Ramos (cell line): ENCODE data around the gene ETV1.

Experiments
- in situ Hi-C: fragments of 300-500 bp; cut with MboI; formaldehyde crosslinking; loops from one replicate; pipeline ENCODE4 v1.14.3; 2022; ENCODE audit warnings: low sequenced_read_pairs; ENCODE audit not compliant: unreplicated experiment

Gene ETV1

DNA sequence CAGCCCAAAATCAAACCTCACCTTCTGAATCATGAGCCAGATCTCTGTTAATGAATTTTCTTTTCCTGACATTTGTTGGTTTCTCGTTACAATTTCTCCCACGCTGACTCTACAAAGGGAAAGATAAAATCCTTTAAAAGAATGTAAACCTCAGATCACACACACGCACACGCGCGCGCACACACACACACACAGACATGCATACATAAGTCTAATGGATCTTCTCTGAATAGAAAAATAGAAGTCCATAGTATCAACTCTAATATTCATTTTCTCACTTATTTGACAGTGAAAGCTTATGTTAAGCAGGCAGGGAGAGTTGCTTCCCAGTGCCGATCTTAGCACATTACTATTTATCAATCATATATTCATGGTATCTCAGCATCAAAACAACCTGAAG is 1.4 kb downstream of the ETV1 start:
- in situ Hi-C loops: no loop called here

DNA sequence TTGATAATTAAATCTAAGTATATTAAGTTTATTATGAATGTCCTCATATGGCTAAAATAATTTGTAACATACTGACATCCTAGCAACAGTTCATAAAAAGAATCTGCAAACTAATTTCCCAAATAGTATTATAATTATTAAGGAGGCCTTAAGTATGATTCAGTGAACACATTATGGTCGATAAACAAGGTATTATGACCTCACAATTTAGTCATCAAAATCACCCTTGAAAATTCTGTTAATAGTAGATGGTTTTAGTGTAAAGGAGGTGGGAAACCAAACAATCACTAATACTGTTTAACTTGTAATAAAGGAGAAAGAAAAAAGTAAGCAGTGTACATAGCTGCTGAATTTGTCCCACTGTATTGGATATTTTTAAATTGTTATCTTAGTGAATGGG is 2.1 kb downstream of the ETV1 start:
- in situ Hi-C loops: no loop called here

DNA sequence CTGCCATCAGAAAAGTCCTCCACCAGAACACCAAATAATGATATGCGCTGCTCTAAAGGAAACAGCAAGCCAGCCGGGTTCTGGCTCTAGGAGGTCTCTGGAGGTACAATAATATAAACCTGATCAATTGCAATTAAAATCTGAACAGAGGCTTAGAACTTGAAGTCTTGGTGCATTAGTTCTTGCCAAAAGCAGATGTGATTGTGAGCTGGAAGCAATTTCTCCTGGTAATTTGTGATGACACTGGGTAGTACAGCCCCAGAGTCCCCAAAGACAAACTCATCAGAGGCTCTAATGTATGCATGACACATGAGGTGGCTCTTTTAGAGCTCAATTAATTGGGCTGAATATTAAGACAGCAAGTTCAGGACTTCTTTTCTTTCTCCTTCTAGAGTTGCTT is 3.3 kb downstream of the ETV1 start:
- in situ Hi-C loops: no loop called here

DNA sequence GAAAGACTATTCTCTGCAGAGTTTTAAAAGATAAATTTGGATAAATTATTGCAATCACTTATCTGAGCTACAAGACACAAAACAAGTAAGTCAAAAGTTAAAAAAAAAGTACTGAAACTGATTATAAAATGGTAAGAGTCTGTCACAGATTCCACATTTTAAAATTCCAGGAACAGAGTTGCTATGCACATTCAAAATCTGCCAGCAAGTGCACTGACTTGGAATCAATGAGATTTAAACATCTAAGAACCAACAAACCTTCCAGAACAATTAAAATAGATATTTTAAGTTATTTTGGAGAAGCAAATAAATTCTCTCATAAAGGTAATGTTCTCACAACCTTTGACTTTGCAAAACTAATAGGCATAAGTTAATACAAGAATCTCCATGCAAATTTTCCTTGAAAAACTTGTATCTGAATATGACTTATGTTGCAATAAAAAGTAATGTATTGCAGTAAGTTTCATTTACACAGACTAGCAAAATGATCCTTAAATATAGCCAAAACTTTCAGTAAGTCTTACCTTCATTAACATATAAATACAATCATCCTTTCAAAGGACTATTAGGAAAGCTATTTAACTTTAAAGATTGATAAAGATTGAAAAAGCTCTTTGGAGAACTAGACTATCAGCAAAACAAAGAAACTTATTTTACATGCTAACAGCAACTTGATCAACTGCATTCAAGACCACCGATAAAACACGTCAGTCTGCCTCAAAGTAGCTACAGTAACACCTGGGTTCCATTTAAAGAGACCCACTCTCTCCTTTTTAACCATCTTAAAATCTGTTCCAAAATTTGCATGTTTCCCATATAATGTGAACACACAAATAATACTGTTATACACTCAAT is 4.4 kb downstream of the ETV1 start:
- in situ Hi-C loops: no loop called here

DNA sequence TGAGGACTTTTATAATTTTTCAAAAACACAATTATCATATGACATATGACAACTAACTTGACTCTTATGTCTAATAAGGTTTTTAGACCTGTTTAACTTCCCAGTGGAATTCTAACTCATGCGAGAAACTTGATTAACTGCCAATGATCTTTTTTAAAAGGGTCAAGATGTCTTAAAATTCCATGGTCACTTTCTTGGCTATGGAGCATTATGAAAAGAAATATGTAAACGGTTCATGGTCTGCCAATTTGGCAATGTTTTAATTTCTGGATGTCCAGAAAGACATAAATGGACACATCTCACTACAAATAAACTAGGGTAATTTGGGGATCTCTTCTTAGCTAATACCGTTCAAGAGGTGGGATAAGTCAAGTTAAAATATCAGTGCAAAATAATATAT is 5.4 kb downstream of the ETV1 start:
- in situ Hi-C loops: no loop called here

DNA sequence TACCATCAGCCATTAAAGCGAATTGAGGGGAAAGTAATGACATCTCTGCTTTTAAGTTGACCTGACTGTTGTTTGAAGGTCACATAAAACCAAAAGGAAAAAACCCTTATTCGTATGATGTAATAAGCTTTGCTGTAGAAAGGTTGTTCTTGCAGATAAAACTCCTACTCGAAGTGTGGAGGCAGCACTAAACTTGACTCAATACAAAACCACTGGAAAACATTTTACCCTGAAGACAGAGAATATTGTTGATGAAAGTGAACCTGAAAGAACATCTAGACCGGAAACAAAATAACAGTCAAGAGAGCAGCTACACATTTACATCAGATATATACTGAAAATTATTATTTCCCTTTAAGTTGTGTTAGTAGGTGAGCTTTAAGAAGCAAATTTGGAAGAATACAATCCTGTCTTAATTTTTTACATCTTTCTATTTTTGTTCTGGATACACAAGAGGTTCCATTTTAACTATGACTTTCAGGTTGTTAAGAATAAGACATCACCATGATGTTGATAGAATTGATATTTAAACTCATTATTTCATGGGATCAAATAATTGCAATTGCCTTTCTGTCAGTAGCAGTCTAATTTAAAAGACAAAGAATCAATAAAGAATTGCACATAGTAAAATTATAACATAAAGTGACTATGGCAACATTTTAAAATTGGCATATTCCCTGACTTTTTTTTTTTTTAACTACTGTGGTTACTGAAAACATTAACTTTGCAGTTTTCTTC is 6.4 kb downstream of the ETV1 start:
- in situ Hi-C loops: no loop called here

DNA sequence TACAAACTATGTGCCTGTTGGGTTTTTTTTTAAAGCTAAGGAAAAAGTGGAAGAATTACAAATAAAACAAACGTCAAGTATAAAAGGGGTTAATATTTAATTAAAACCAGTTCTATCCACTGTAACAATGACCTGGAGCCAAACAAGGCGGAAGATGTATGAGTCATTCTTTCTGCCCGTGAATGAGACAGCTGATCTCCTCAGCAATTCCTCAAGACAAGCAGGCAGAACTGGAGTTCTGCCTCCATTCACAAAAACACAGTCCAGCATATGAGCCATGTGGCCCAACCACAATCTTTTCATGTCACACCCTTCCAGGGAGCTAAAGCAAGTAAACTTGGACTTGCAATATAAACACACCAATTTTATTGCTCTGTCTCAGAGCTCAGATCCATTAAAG is 8.4 kb downstream of the ETV1 start:
- in situ Hi-C loops: no loop called here

DNA sequence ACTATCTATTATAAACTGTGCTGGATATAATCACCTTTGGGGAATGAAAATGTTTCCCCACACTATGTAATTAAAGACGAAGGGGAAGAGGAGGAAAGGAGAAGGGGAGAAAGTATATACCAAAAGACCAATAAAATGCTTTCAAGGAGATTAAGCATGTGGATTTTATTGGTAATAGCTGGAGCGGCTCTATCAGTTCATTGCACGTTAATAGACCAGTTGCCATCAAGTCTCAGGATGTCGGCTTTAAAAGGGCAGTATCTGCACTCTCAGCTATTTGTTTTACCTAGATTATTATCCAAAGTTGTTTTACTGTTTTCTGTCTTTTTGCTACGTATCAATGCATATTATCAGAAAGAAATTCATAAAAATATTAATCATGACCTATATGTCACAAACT is 9.0 kb downstream of the ETV1 start:
- in situ Hi-C loops: no loop called here

DNA sequence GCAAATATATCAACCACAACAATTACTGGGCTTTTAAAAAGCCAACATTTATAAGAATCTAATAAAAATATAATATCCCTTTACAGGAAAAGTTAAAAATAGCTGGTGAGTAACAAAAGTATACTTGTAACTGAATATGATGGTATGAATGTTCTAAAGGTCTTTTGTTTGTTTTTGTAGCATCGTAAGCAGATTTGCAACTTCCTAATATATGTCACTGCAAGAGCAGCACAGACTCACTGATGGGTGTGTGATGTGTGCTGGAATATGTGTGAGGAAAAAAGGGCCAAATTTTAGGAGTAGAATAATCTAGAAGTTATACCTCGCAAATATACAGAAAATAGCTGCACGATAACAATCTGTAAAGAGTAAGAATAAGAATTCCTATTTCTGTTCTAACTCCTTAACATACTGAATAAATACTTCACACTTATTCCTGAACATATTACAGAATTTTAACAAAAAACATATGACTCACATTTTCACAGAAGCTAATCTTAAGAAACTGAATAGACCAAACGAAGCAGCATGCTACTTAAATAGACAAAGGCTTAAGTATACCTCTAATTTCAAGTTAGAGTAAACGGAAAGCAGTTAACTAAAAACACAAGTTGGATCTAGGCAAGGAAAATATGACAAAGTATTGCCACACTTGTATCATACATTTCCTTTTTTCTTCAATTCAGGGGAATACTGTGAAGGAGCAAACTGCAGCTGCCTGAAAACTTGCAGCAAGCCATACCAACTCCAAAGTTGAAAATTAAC is 9.6 kb downstream of the ETV1 start:
- in situ Hi-C loops: no loop called here

DNA sequence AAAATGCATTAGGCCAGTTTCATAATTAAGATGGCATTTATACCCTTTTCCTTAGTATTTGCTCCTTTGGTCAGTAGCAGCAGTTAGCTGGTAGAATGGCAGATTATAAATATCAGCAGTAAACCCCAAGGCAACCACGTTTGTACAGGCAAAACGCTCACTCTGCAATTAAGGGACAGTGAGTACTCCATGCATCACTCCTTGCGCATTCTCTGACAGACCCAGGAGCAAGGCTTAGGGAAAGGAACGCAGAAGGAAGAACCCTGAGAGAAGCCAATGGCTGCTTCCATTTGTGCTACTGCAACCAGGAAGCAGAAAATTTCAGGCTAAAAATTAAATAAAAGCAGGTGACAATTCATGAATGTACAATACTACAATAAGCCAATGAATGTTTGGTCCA is 12.9 kb downstream of the ETV1 start:
- in situ Hi-C loops: no loop called here

DNA sequence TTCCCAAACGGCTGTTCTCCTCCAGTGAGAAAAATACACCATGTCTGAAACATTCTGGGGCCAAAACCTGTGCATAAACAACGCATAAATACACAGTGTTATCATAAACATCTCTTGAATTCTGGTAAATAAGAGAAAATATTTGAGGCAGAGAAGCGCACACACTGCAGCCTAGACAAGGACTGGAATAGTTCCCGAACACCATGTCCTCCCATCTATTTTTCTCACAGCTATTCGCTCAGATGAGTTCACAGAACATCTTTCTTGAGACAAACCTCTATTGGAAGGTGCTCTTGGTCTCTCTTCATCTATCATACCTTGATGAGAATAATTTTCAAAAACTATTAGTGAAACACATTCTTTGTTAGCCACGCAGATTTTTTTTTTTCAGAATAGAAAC is 24.4 kb downstream of the ETV1 start:
- in situ Hi-C loops: no loop called here

DNA sequence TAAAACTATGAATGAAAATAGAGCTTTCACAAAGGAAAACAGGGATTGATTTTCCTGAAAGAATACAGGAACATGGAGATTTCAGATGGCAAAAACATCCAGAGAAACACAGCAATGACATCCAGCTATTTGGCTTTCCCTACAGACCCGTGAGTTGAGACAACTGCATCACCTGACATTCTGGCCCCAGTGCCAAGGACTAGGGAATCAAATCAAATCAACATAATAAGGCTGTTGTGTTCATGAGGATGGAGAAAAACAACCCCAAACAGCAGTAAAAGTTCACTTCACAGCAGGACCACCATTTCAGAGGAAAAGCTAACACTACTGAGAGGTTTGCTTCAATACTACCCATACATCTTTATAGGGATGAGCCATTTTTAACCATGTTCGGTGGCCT is 25.5 kb downstream of the ETV1 start:
- in situ Hi-C loops: no loop called here

DNA sequence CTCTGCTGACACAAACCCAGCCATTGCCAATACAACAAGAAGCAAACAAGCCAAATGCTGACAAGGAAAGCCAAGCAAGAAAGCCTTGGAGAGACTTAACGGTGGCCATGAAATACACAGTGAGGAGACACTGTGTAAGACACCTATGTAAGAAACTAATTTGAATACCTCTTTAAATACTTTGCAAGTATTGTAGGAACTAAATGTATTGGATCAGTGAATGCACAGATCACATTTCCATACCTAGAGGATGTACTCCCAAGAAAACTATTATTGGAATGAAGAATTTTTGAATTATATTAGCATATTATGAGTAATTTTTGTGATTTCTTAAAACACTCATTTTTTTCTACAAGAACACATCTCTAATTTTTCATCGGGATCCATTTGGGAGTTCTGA is 34.0 kb downstream of the ETV1 start:
- in situ Hi-C loops: no loop called here

DNA sequence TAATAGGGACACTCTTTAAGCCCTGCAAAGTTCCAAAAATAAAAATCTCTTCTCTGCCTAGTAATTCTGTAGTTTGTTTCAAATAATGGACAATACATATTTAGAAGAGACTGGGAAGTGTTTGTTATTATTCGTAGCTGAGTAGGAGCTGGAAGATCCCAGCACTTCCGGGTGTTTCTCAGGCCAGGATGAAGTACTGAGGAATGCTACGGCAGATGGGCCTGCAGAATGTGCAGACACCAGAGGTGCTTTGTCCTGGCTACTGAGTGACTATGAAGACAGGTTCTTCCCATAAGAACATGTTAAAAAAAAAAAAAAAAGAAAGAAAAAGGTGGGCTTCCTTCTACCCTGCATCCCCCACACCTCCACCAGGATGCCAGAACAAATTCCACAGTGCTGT is 36.1 kb downstream of the ETV1 start:
- in situ Hi-C loops: no loop called here

DNA sequence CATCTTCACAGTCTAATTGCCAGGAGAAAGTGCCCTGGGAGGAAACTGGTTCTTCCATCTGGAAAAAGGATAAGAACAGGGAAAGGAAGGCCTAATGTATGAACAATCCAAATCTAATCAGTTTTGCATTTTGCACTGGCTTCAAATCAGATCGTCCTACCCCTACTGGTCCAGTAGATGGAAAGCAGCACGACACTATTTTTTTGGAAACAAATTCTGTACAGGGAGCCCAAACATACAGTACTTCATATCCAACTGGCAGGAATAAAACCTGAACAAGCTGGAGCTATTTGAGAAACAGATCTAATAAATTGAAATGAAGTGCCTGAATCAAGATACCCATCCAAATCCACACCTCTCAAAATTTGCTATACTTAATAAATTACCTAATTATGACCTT is 36.5 kb downstream of the ETV1 start:
- in situ Hi-C loops: no loop called here

DNA sequence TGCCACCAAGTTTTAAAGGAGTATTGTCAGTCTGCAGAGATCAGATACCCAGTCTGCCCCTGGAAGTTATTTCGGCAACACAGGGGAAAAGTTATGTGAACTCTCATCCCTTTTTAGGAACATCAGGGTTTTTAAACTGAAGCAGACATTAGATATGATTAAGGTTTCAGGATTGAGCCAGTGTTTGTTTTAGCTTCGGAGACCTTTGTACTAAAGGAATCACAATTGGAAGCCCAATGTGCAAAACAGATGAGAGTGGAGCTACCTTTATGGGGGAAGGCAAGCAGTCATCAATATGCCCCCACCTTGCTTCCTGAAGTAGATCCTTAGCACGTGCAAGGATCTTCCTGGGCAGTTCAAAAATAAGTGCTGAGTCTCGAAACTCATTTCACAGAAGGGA is 39.5 kb downstream of the ETV1 start:
- in situ Hi-C loops: no loop called here

DNA sequence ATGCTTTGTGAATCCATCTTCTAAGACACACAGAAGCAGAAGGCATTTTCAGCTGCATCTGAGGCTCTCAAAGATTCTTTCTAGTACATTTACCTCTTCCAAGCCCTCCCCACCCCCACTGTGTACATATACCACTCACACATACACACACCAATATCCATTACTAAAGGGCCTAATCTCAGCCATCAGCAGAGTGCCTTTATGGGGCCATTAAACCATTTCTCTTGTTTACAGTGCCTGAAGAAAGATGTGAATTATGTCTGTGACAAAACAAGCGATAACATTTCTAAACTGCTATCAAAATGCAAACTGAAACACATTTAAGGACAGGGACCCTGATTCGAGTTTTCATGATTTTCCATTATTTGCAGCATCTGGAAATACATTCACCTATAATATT is 40.0 kb downstream of the ETV1 start:
- in situ Hi-C loops: no loop called here

DNA sequence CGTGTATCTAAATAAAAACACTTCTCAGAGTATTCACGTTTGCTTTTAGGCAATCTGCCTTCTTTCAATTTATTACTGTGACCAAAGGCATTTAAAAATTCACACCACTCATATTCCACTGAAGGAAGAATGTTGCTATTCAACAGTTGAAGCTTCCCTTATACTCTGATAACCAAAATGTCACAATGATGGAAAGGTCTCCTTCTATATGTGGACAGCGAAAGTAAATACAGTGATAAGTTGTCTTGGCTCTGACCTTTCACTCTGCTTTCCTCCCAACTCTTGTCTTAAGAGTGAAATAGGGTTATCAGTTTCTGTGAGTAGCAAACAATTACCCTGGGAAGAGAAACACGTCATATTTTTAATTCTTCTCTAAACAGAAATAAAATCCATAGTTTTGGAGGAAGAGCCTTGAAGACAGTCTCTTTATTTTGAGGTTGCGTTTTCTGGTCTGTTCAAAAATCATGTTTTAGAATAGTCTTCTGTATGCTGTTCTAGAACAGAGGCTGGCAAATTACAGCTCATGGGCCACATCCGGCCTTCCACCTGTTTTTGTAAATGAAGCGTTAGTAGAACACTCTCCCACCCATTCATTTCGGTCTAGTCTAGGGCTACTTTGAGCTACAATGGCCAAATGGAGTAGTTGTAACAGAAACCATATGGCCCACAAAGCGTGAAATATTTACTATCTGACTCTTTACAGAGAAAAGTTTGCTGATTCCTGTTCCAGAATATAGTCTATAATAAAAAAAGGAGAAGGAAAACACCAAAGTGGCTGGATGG is 41.3 kb downstream of the ETV1 start:
- in situ Hi-C loops: no loop called here

DNA sequence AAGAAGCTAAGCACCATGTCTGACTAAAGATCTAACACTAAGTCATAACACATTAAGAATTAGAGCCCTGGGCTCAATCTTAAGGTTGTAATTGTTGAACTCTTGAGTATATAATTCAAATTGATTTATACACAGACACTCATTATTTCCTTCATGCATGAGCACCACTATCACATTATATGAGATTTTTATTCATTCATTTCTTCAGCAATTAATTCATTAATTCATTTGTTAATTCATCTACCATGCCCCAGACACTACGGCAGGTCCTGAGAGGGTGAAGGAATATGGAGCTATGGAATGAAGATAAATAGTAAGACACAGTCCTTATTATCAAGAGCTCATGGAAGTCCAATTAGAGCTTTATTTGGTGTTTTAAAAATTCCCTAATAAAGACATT is 41.9 kb downstream of the ETV1 start:
- in situ Hi-C loops: no loop called here

DNA sequence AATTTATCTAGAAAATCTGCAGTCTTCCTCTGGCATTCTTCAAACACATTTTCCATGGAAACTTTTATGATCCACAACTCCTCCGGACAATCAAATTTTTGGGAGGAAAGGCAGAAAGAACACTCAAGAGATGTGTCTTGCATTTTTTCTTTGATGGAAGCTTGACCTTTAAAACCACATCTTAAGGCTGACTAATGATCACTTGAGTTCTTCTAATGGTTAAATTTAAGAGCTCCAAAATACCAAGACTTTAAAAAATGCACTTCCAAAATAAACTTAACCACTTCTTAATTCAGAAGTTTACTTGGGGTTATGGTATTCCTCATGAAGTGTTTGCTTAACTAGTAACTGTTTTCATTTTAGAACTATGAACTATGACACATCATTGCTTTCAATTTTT is 43.3 kb downstream of the ETV1 start:
- in situ Hi-C loops: no loop called here
